Thyroid gland (tissue), 4 donors: Measurements from ENCODE around the gene PLD1.
A peak's percentile ranks its signal among the peaks of the same experiment; 100 is the strongest.

ENCODE experiments used
- CTCF ChIP-seq, 6 experiments: fragments of 200-600 bp in 3 of 6; fragments of 450-650 bp in 3 of 6; sonication (generic) in 3 of 6; IDR thresholded peaks; one replicate each; pipeline ENCODE4 v1.5.1; 2016 to 2019; ENCODE audit warnings: antibody characterized with exemption in 6 of 6, mild to moderate bottlenecking in 2 of 6, inconsistent platforms in 1 of 6, moderate library complexity in 1 of 6
- POLR2A ChIP-seq, 2 donors: fragments of 450-650 bp; IDR thresholded peaks; one replicate each; pipeline ENCODE4 v1.6.1; 2017; ENCODE audit warnings: antibody characterized with exemption in 2 of 2, mild to moderate bottlenecking in 2 of 2, moderate library complexity in 1 of 2

- peak in 1 of 6 experiments; percentile 14 for TF ChIP-seq CTCF (IDR thresholded peaks at IDR 0.05)
- TF ChIP-seq POLR2A (IDR thresholded peaks at IDR 0.05): no peak
Observed at GRCh38 chr3:171640520-171641412, 169.5 kb downstream of the PLD1 start.
